Neural crest cell (in vitro differentiated cells): Measurements from ENCODE around the gene CASK. TPM values are rescaled to one million over a fixed set of nuclear protein-coding genes. Genes with fewer than 3 reads are reported as not detected.

Source experiments
- DNase-seq: peaks from one replicate; pipeline ENCODE4 v3.0.0; 2021; ENCODE audit warnings: low read depth, mixed read lengths, low spot score
- H3K27ac Mint-ChIP-seq: one replicate; pipeline ENCODE4 v1.8.0; 2021; ENCODE audit warnings: mild to moderate bottlenecking, mixed read lengths; ENCODE audit not compliant: unreplicated experiment
- H3K27me3 Mint-ChIP-seq: 2 replicates; pipeline ENCODE4 v1.8.0; 2021; ENCODE audit warnings: low read depth, mild to moderate bottlenecking, mixed read lengths
- H3K36me3 Mint-ChIP-seq: 2 replicates; pipeline ENCODE4 v1.8.0; 2021; ENCODE audit warnings: low read depth, mild to moderate bottlenecking, mixed read lengths
- H3K4me1 Mint-ChIP-seq: 2 replicates; pipeline ENCODE4 v1.8.0; 2021; ENCODE audit warnings: mixed read lengths
- H3K4me3 Mint-ChIP-seq: one replicate; pipeline ENCODE4 v1.8.0; 2021; ENCODE audit warnings: mild to moderate bottlenecking, mixed read lengths
- H3K9me3 Mint-ChIP-seq: 2 replicates; pipeline ENCODE4 v1.8.0; 2021; ENCODE audit warnings: mixed read lengths
- total RNA-seq: library from RNA; stranded (reverse); gene quantifications from 2 replicates; pipeline ENCODE4 v1.2.1, GENCODE V29; 2021
- TF ChIP-seq, protein P1 (sequence below): fragments of 200-600 bp; sonication (generic); conservative IDR thresholded peaks from 2 replicates; pipeline ENCODE4 v1.5.0; 2021; ENCODE audit warnings: antibody characterized with exemption, mild to moderate bottlenecking

The CASK gene
- total RNA-seq, 1 donor from 2014 or later = 57.8 TPM

DNA sequence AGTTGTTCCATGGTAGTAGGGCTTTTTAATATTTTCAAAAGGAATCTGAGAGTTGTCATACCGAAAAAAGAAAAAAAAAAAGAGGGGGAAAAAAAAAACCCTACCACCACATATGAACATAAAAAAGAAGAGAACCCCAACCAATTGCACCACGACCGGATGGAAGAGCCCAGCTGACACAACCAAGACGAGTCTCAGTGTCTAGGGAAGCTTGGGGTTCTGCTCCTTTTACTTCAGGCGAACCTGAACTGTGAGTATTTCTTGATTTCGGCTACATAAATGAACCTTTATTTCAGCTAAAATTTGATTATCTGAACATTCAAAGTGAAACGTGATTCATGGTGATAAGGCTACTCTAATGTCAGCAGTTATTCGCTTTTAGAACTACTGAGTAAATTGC lies 234.5 kb downstream of the CASK start, which contains the start of gene GPR34:
Gene GPR34 (plus strand): TSS at position 139 of the 400 bp plus-strand sequence. CDS start 6,661 bp downstream, outside the sequence.
- Mint-ChIP-seq H3K27ac (no peak within 1 kb of the TSS), H3K27me3 (no peaks in the 10 kb centered on the region), H3K4me3 (no peak within 1 kb of the TSS), H3K4me1 (no peaks in the 10 kb centered on the region), H3K36me3 (no peaks in the 10 kb centered on the region), H3K9me3 (no peaks in the 10 kb centered on the region)
- TF ChIP-seq, protein P1, sequence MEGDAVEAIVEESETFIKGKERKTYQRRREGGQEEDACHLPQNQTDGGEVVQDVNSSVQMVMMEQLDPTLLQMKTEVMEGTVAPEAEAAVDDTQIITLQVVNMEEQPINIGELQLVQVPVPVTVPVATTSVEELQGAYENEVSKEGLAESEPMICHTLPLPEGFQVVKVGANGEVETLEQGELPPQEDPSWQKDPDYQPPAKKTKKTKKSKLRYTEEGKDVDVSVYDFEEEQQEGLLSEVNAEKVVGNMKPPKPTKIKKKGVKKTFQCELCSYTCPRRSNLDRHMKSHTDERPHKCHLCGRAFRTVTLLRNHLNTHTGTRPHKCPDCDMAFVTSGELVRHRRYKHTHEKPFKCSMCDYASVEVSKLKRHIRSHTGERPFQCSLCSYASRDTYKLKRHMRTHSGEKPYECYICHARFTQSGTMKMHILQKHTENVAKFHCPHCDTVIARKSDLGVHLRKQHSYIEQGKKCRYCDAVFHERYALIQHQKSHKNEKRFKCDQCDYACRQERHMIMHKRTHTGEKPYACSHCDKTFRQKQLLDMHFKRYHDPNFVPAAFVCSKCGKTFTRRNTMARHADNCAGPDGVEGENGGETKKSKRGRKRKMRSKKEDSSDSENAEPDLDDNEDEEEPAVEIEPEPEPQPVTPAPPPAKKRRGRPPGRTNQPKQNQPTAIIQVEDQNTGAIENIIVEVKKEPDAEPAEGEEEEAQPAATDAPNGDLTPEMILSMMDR = no peak
- DNase-seq = no peak

- Mint-ChIP-seq H3K4me1 (no peaks in the 10 kb centered on the region), H3K9me3 (no peaks in the 10 kb centered on the region), H3K27ac (no peak overlapping the region), H3K36me3 (no peaks in the 10 kb centered on the region), H3K4me3 (no peak overlapping the region), H3K27me3 (no peaks in the 10 kb centered on the region)
- DNase-seq = no peak
- TF ChIP-seq, protein P1 = no peak
Observed at GRCh38 chrX:41688156-41688555, 235.2 kb downstream of the CASK start.

- no peak overlapping the region for H3K4me3 Mint-ChIP-seq
- H3K27ac Mint-ChIP-seq = no peak overlapping the region
- no peaks in the 10 kb centered on the region for H3K9me3 Mint-ChIP-seq
- H3K27me3 Mint-ChIP-seq = no peaks in the 10 kb centered on the region
- TF ChIP-seq, protein P1 = no peak
- DNase-seq = no peak
- no peaks in the 10 kb centered on the region for H3K36me3 Mint-ChIP-seq
- no peaks in the 10 kb centered on the region for H3K4me1 Mint-ChIP-seq
Observed at GRCh38 chrX:41686788-41687187, 236.6 kb downstream of the CASK start.

GRCh38 chrX:41684940-41685339 lies 238.4 kb downstream of the CASK start:
- Mint-ChIP-seq H3K27ac (no peak overlapping the region), H3K4me1 (no peaks in the 10 kb centered on the region), H3K4me3 (no peak overlapping the region), H3K27me3 (no peaks in the 10 kb centered on the region), H3K9me3 (peaks cover 2% of the 10 kb centered on the region), H3K36me3 (peaks cover 3% of the 10 kb centered on the region)
- DNase-seq = no peak
- TF ChIP-seq, protein P1 = no peak

- Mint-ChIP-seq H3K9me3 (peaks cover 4% of the 10 kb centered on the region), H3K27me3 (no peaks in the 10 kb centered on the region), H3K27ac (no peak overlapping the region), H3K36me3 (peaks cover 3% of the 10 kb centered on the region), H3K4me3 (no peak overlapping the region), H3K4me1 (no peaks in the 10 kb centered on the region)
- TF ChIP-seq, protein P1 = no peak
- DNase-seq = no peak
Observed at GRCh38 chrX:41684138-41684537, 239.2 kb downstream of the CASK start.
